GM12878 (cell line): ENCODE data around the gene CEP89. TPM values are rescaled to one million over a fixed set of nuclear protein-coding genes. Genes with fewer than 3 reads are reported as not detected.

Experiments used
- ATAC-seq: fragments of 200-7000 bp; cut with Tn5 transposase; 3 replicates; pipeline ENCODE4 v1.9.1; 2020; ENCODE audit warnings: mild to moderate bottlenecking, moderate library complexity
- BruUV-seq: library from RNA; stranded (reverse); fragments of 400-500 nt; replicated peaks from 2 replicates; lab custom pipeline; 2021; lab: Mats Ljungman, UMichigan
- CTCF ChIA-PET: fragments of 300-600 bp; sonication (Branson Sonifier 250); formaldehyde crosslinking; extraction: SDS; loops from one replicate; lab custom pipeline; 2021; ENCODE audit warnings: inconsistent platforms; lab: Yijun Ruan, JAX
- POLR2A ChIA-PET: fragments of 350-600 bp; formaldehyde crosslinking; extraction: SDS; loops from one replicate; lab custom pipeline; 2021; ENCODE audit warnings: inconsistent platforms; lab: Charles Lee
- RAD21 ChIA-PET: fragments of 300-600 bp; sonication (Branson Sonifier 250); formaldehyde crosslinking; loops from one replicate; lab custom pipeline; 2023; ENCODE audit warnings: antibody characterized with exemption; ENCODE audit not compliant: unreplicated experiment; lab: Charles Lee
- SMC1A ChIA-PET: fragments of 300-600 bp; sonication (Branson Sonifier 250); formaldehyde crosslinking; loops from one replicate; lab custom pipeline; 2023; ENCODE audit not compliant: unreplicated experiment, uncharacterized antibody; lab: Charles Lee
- DNase-seq: peaks from one replicate; pipeline ENCODE4 v3.0.0-alpha.2; 2011; ENCODE audit warnings: low read depth, low spot score
- FAIRE-seq: peaks from 3 replicates; lab custom pipeline; 2011; peaks lifted over from hg19 to GRCh38; lab: Jason Lieb, UNC
- H2AFZ ChIP-seq: 2 replicates; pipeline ENCODE4 v1.6.0; 2011; ENCODE audit warnings: low read depth, low read length, control low read depth; ENCODE audit not compliant: control insufficient read depth
- H3K27ac ChIP-seq: 2 replicates; pipeline ENCODE4 v1.5.1; 2011; ENCODE audit warnings: control low read depth; ENCODE audit not compliant: control insufficient read depth, insufficient read depth
- H3K27me3 ChIP-seq, 2 experiments: replicated peaks in 1 of 2; 2 replicates each; pipeline versions ENCODE4 v1.6.0 to v1.6.1; 2011; ENCODE audit warnings: low read length in 1 of 2; ENCODE audit not compliant: control insufficient read depth in 2 of 2, insufficient read depth in 2 of 2
- H3K36me3 ChIP-seq, 2 experiments: 2 replicates each; pipeline ENCODE4 v1.5.1; 2011; ENCODE audit warnings: low read length in 1 of 2; ENCODE audit not compliant: control insufficient read depth in 2 of 2, insufficient read depth in 2 of 2
- H3K4me1 ChIP-seq: 2 replicates; pipeline ENCODE4 v1.6.1; 2011; ENCODE audit warnings: mild to moderate bottlenecking, low read length, moderate library complexity, mixed read lengths; ENCODE audit not compliant: control insufficient read depth, insufficient read depth
- H3K4me2 ChIP-seq: 2 replicates; pipeline ENCODE4 v1.6.0; 2011; ENCODE audit warnings: control low read depth; ENCODE audit not compliant: control insufficient read depth, insufficient read depth
- H3K4me3 ChIP-seq: fragments of 200-600 bp; sonication (generic); 2 replicates; pipeline ENCODE4 v1.5.1; 2016
- H3K79me2 ChIP-seq: 2 replicates; pipeline ENCODE4 v1.6.0; 2011; ENCODE audit warnings: low read length; ENCODE audit not compliant: control insufficient read depth, insufficient read depth
- H3K9ac ChIP-seq: 2 replicates; pipeline ENCODE4 v1.8.0; 2011; ENCODE audit warnings: low read length, control low read depth, mixed read lengths; ENCODE audit not compliant: control insufficient read depth, insufficient read depth
- H3K9me3 ChIP-seq: replicated peaks from 3 replicates; pipeline ENCODE4 v1.5.1; 2011; ENCODE audit warnings: mild to moderate bottlenecking, low read length; ENCODE audit not compliant: control insufficient read depth, insufficient read depth
- H4K20me1 ChIP-seq: 2 replicates; pipeline ENCODE4 v1.6.0; 2011; ENCODE audit not compliant: control insufficient read depth, insufficient read depth
- CBX5 ChIP-seq: sonication (generic); IDR thresholded peaks from 2 replicates; pipeline ENCODE4 v1.6.1; 2016; ENCODE audit warnings: low read depth, moderate library complexity, mild to moderate bottlenecking, inconsistent platforms
- ETV6 ChIP-seq, 2 experiments: fragments of 450-650 bp in 1 of 2; IDR thresholded peaks in 1 of 2; conservative IDR thresholded peaks in 1 of 2; 2 replicates each; pipeline ENCODE4 v1.6.1; 2014; ENCODE audit warnings: antibody characterized with exemption in 1 of 2, borderline replicate concordance in 1 of 2, low read depth in 1 of 2, mild to moderate bottlenecking in 1 of 2, moderate library complexity in 1 of 2
- HDAC2 ChIP-seq: fragments of 200-600 bp; sonication (generic); IDR thresholded peaks from 2 replicates; pipeline ENCODE4 v1.6.1; 2017
- HDAC6 ChIP-seq: fragments of 200-600 bp; sonication (generic); IDR thresholded peaks from one replicate; pipeline ENCODE4 v1.8.0; 2017; ENCODE audit warnings: antibody characterized with exemption; ENCODE audit not compliant: unreplicated experiment
- IRF4 ChIP-seq: IDR thresholded peaks from 2 replicates; pipeline ENCODE4 v1.6.1; 2011; ENCODE audit warnings: low read depth, low read length
- KAT2A ChIP-seq: conservative IDR thresholded peaks from 2 replicates; pipeline ENCODE4 v1.6.1; 2011; ENCODE audit warnings: low read depth, low read length; ENCODE audit not compliant: control insufficient read depth
- MXI1 ChIP-seq: fragments of 150-350 bp; IDR thresholded peaks from 2 replicates; pipeline ENCODE4 v1.6.1; 2011; ENCODE audit warnings: low read depth, mild to moderate bottlenecking, inconsistent platforms, low read length, improper control_type of control experiment
- NFYA ChIP-seq: IDR thresholded peaks from 2 replicates; pipeline ENCODE4 v1.6.1; 2011; ENCODE audit warnings: low read depth, mild to moderate bottlenecking, low read length, improper control_type of control experiment, borderline replicate concordance
- NR2C2 ChIP-seq: IDR thresholded peaks from 2 replicates; pipeline ENCODE4 v1.6.1; 2011; ENCODE audit warnings: borderline replicate concordance, low read depth; ENCODE audit not compliant: control insufficient read depth, insufficient read length
- POLR2AphosphoS2 ChIP-seq: IDR thresholded peaks from 2 replicates; pipeline ENCODE4 v1.6.1; 2011; ENCODE audit warnings: low read depth, mild to moderate bottlenecking, low read length, improper control_type of control experiment, moderate library complexity
- RELA ChIP-seq: fragments of 450-650 bp; IDR thresholded peaks from 2 replicates; pipeline ENCODE4 v1.8.0; 2014; ENCODE audit warnings: borderline replicate concordance; ENCODE audit not compliant: partially characterized antibody
- ZNF207 ChIP-seq: fragments of 450-650 bp; IDR thresholded peaks from 2 replicates; pipeline ENCODE4 v1.6.1; 2014; ENCODE audit warnings: antibody characterized with exemption, mild to moderate bottlenecking, borderline replicate concordance
- WGBS: methylation state at CpG from one replicate; pipeline ENCODE4 v1.1.6; 2016; ENCODE audit warnings: low lambda C conversion rate; ENCODE audit not compliant: insufficient replicate concordance, insufficient coverage; ENCODE audit errors: missing lambda C conversion rate; 5-methylcytosine and 5-hydroxymethylcytosine counted together
- in situ Hi-C: fragments of 300-500 bp; cut with MboI; formaldehyde crosslinking; loops from 9 replicates; pipeline ENCODE4 v1.14.3; 2018; ENCODE audit warnings: mixed read lengths
- intact Hi-C: fragments of 100-400 bp; cut with micrococcal nuclease; formaldehyde crosslinking; loops from one replicate; pipeline ENCODE4 v1.14.2; 2022; ENCODE audit not compliant: unreplicated experiment
- polyA plus RNA-seq, 11 experiments: library from polyadenylated mRNA; depleted of rRNA in 4 of 11; unstranded in 6 of 11; stranded (reverse) in 5 of 11; fragments of >200 nt; fragmentation: Nextera tagmentation in 4 of 11; fragmentation: Illumina TruSeq in 1 of 11; extraction: Ambion mirVana in 4 of 11; extraction: Trizol in 1 of 11; gene quantifications; 1 replicate in 1 of 11; 2 replicates in 10 of 11; pipeline versions ENCODE4 v1.2.1 to v1.2.3, GENCODE V29; 2011 to 2016; ENCODE audit warnings: inconsistent platforms in 2 of 11, missing spikeins in 2 of 11, low read depth in 1 of 11
- total RNA-seq, 4 experiments: library from RNA; depleted of rRNA in 3 of 4; stranded (reverse); fragments of >200 nt in 3 of 4; fragmentation: Illumina TruSeq in 1 of 4; extraction: Trizol in 1 of 4; gene quantifications; 2 replicates each; pipeline versions ENCODE4 v1.2.1 to v1.2.3, GENCODE V29; 2013 to 2021
- TF ChIP-seq, protein P1 (sequence below): fragments of 450-650 bp; IDR thresholded peaks from 2 replicates; pipeline ENCODE4 v1.6.1; 2017; ENCODE audit warnings: mild to moderate bottlenecking
- TF ChIP-seq, protein P2 (sequence below): fragments of 450-650 bp; conservative IDR thresholded peaks from 2 replicates; pipeline ENCODE4 v1.6.1; 2017; ENCODE audit warnings: mild to moderate bottlenecking, moderate library complexity
- TF ChIP-seq, protein P3 (sequence below): fragments of 150-350 bp; IDR thresholded peaks from 2 replicates; pipeline ENCODE4 v1.6.1; 2014; ENCODE audit warnings: mild to moderate bottlenecking, low read depth, low read length
- TF ChIP-seq, protein P4 (sequence below): fragments of 450-650 bp; IDR thresholded peaks from 2 replicates; pipeline ENCODE4 v1.6.1; 2014; ENCODE audit warnings: mild to moderate bottlenecking

CEP89 gene
- total and polyA plus RNA-seq, 10 of the 15 experiments (the other 5 are each of a cell fraction or from before 2014, with no cell fraction given) = 6.0 to 19.3 (median 10.2) TPM

DNA sequence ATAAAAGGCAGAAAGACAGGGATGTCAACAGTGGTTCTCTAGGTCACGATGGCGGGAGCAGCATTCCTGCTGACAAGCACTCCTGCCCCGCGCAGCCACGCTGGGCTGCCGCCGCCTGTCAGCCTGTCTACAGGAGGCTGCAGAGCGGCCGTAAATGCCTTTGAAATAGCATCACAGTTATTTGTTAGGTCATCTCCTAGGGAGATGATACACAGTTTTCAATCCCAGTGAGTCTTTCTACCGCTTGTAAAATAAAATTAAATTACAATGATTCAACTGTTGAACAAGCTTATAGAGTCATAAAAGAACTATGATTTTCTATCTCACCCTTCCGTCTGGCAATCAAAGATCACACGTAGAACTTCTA is 94.9 kb downstream of the CEP89 start:
- in situ Hi-C loops (no loop called here), intact Hi-C loops (no loop called here)
- ChIA-PET RAD21 (no interaction called here), SMC1A (no interaction called here), CTCF (no interaction called here)
- no TSS peak for BruUV-seq
- H3K4me1 ChIP-seq = no peaks in the 10 kb centered on the region
- H4K20me1 ChIP-seq = no peaks in the 10 kb centered on the region
- H3K27ac ChIP-seq = no peak overlapping the region
- DNase-seq = no peak
- no peak for TF ChIP-seq CBX5
- TF ChIP-seq, protein P1, sequence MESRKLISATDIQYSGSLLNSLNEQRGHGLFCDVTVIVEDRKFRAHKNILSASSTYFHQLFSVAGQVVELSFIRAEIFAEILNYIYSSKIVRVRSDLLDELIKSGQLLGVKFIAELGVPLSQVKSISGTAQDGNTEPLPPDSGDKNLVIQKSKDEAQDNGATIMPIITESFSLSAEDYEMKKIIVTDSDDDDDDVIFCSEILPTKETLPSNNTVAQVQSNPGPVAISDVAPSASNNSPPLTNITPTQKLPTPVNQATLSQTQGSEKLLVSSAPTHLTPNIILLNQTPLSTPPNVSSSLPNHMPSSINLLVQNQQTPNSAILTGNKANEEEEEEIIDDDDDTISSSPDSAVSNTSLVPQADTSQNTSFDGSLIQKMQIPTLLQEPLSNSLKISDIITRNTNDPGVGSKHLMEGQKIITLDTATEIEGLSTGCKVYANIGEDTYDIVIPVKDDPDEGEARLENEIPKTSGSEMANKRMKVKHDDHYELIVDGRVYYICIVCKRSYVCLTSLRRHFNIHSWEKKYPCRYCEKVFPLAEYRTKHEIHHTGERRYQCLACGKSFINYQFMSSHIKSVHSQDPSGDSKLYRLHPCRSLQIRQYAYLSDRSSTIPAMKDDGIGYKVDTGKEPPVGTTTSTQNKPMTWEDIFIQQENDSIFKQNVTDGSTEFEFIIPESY = no peak
- TF ChIP-seq HDAC2 = no peak
- TF ChIP-seq ZNF207 = no peak
- no peak for TF ChIP-seq ETV6 (conservative IDR thresholded peaks at IDR 0.05 in 1 of 2, IDR thresholded peaks at IDR 0.05 in 1 of 2; ENCODE audit: borderline replicate concordance in 1 of 2, low read depth in 1 of 2)
- TF ChIP-seq NFYA = no peak
- TF ChIP-seq, protein P2, sequence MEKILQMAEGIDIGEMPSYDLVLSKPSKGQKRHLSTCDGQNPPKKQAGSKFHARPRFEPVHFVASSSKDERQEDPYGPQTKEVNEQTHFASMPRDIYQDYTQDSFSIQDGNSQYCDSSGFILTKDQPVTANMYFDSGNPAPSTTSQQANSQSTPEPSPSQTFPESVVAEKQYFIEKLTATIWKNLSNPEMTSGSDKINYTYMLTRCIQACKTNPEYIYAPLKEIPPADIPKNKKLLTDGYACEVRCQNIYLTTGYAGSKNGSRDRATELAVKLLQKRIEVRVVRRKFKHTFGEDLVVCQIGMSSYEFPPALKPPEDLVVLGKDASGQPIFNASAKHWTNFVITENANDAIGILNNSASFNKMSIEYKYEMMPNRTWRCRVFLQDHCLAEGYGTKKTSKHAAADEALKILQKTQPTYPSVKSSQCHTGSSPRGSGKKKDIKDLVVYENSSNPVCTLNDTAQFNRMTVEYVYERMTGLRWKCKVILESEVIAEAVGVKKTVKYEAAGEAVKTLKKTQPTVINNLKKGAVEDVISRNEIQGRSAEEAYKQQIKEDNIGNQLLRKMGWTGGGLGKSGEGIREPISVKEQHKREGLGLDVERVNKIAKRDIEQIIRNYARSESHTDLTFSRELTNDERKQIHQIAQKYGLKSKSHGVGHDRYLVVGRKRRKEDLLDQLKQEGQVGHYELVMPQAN = no peak
- no peak for TF ChIP-seq IRF4
- no peak for TF ChIP-seq MXI1
- TF ChIP-seq, protein P3, sequence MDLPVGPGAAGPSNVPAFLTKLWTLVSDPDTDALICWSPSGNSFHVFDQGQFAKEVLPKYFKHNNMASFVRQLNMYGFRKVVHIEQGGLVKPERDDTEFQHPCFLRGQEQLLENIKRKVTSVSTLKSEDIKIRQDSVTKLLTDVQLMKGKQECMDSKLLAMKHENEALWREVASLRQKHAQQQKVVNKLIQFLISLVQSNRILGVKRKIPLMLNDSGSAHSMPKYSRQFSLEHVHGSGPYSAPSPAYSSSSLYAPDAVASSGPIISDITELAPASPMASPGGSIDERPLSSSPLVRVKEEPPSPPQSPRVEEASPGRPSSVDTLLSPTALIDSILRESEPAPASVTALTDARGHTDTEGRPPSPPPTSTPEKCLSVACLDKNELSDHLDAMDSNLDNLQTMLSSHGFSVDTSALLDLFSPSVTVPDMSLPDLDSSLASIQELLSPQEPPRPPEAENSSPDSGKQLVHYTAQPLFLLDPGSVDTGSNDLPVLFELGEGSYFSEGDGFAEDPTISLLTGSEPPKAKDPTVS = no peak
- no peak for TF ChIP-seq NR2C2
- TF ChIP-seq RELA = no peak
- TF ChIP-seq POLR2AphosphoS2 = no peak
- no peak for TF ChIP-seq KAT2A
- TF ChIP-seq, protein P4, sequence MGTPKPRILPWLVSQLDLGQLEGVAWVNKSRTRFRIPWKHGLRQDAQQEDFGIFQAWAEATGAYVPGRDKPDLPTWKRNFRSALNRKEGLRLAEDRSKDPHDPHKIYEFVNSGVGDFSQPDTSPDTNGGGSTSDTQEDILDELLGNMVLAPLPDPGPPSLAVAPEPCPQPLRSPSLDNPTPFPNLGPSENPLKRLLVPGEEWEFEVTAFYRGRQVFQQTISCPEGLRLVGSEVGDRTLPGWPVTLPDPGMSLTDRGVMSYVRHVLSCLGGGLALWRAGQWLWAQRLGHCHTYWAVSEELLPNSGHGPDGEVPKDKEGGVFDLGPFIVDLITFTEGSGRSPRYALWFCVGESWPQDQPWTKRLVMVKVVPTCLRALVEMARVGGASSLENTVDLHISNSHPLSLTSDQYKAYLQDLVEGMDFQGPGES = no peak
- no peak for TF ChIP-seq HDAC6
- TF ChIP-seq, all 136 proteins: peak for 0
- Histone ChIP-seq H3K4me2 (no peak overlapping the region), H3K36me3 (no peaks in the 10 kb centered on the region), H3K27me3 (no peaks in the 10 kb centered on the region), H2AFZ (no peak overlapping the region), H3K9me3 (no peaks in the 10 kb centered on the region), H3K9ac (no peak overlapping the region), H3K4me3 (no peak overlapping the region), H3K79me2 (no peaks in the 10 kb centered on the region)
- POLR2A ChIA-PET = no interaction called here
- 84% methylated on average over 12 of the region's 12 CpGs for WGBS
- FAIRE-seq (no peak), ATAC-seq (no peak)
